ENCODE results near the gene LRCH3.

DNA sequence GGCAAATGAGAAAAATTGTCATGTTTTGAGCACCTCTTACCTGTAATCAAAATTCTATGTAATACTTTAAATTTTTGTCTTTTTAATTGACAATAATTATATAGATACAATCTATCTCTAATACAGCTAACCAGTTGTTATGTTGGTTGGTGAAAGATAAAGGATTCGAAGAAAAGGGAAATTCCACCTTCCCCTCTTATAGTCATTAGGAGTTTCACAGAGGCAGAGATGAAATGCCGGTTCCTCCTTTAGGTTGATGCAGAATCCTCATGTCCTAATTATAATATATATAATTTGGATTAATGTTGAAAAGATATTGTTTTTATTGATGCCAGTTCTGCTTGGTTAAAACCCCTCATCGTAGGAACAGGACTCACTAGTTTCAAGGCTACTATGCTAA, 67.1 kb downstream of the LRCH3 start:
- TF ChIP-seq, protein P1, sequence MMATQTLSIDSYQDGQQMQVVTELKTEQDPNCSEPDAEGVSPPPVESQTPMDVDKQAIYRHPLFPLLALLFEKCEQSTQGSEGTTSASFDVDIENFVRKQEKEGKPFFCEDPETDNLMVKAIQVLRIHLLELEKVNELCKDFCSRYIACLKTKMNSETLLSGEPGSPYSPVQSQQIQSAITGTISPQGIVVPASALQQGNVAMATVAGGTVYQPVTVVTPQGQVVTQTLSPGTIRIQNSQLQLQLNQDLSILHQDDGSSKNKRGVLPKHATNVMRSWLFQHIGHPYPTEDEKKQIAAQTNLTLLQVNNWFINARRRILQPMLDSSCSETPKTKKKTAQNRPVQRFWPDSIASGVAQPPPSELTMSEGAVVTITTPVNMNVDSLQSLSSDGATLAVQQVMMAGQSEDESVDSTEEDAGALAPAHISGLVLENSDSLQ (IDR thresholded peaks at IDR 0.05), result no peak
- TF ChIP-seq BHLHE40 (IDR thresholded peaks at IDR 0.05; ENCODE audit: borderline replicate concordance) (no peak), SUZ12 (IDR thresholded peaks at IDR 0.05) (no peak), ARNT (IDR thresholded peaks at IDR 0.05) (no peak), TARDBP (IDR thresholded peaks at IDR 0.05) (no peak), FOXK2 (IDR thresholded peaks at IDR 0.05) (no peak)
